Measurements from ENCODE around the gene SEMA3C.

DNA sequence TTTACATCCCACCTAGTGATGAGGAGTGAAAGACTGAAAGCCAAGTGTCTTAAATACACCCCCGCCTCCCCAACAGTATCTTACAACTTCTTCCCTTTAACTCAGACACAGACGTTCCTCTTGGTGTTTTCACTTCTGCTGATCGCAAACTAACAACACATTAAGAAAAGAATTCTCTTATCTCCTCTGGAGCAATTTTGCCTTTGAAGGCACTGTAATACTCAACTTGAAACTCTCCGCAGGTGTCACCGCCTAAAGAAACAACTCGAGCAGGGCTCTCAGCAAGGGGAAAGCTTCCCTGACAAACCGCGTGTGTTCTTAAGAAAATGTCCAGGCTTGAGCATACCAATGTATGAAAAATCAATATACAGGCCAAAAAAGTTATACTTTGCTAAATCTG is 452 bp downstream of the SEMA3C start:
- TF ChIP-seq, protein P1, sequence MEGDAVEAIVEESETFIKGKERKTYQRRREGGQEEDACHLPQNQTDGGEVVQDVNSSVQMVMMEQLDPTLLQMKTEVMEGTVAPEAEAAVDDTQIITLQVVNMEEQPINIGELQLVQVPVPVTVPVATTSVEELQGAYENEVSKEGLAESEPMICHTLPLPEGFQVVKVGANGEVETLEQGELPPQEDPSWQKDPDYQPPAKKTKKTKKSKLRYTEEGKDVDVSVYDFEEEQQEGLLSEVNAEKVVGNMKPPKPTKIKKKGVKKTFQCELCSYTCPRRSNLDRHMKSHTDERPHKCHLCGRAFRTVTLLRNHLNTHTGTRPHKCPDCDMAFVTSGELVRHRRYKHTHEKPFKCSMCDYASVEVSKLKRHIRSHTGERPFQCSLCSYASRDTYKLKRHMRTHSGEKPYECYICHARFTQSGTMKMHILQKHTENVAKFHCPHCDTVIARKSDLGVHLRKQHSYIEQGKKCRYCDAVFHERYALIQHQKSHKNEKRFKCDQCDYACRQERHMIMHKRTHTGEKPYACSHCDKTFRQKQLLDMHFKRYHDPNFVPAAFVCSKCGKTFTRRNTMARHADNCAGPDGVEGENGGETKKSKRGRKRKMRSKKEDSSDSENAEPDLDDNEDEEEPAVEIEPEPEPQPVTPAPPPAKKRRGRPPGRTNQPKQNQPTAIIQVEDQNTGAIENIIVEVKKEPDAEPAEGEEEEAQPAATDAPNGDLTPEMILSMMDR (IDR thresholded peaks at IDR 0.05): no peak
- no peak for TF ChIP-seq POLR2AphosphoS5 (IDR thresholded peaks at IDR 0.05)

Measured in upper lobe of left lung (tissue), 4 donors.